Measurements from ENCODE around the gene USP49. TPM values are rescaled to one million over a fixed set of nuclear protein-coding genes. Genes with fewer than 3 reads are reported as not detected.
A peak's percentile ranks its signal among the peaks of the same experiment; 100 is the strongest.

The USP49 gene
- total and polyA plus RNA-seq, 2 of the 13 experiments (the other 11 are each of a cell fraction or from before 2014, with no cell fraction given), result 2.9 to 4.3 TPM

GRCh38 chr6:41779788-41780550 is 115.2 kb downstream of the USP49 start, which contains the start of gene FRS3 (continued):
- no peak for TF ChIP-seq ZNF597 (CRISPR knock-in tag; IDR thresholded peaks at IDR 0.05)
- TF ChIP-seq ZNF331 (CRISPR knock-in tag; IDR thresholded peaks at IDR 0.05), result peak; percentile 89
- no peak for TF ChIP-seq ZSCAN22 (CRISPR knock-in tag; IDR thresholded peaks at IDR 0.05)
- TF ChIP-seq NR3C1 (CRISPR knock-in tag; IDR thresholded peaks at IDR 0.05), result no peak
- peak; percentile 70 for TF ChIP-seq IKZF4 (CRISPR knock-in tag; IDR thresholded peaks at IDR 0.05; ENCODE audit: borderline replicate concordance, low read depth, not compliant biosample characterization)
- no peak for TF ChIP-seq ZNF326 (CRISPR knock-in tag; IDR thresholded peaks at IDR 0.05; ENCODE audit: borderline replicate concordance)
- no peak for TF ChIP-seq SATB2 (CRISPR knock-in tag; IDR thresholded peaks at IDR 0.05)
- peak; percentile 39; the same call in 1 of the 2 replicates for TF ChIP-seq CREM (IDR thresholded peaks at IDR 0.05)
- TF ChIP-seq CREM (CRISPR knock-in tag; IDR thresholded peaks at IDR 0.05), result no peak
- peak; percentile 25; the same call in 1 of the 2 replicates for TF ChIP-seq TGIF2 (CRISPR knock-in tag; IDR thresholded peaks at IDR 0.05)
- TF ChIP-seq CBX5 (CRISPR knock-in tag; IDR thresholded peaks at IDR 0.05; ENCODE audit: borderline replicate concordance), result peak; percentile 89
- TF ChIP-seq SP5 (CRISPR knock-in tag; IDR thresholded peaks at IDR 0.05; ENCODE audit: borderline replicate concordance, low read depth), result peak; percentile 91
- peak; percentile 92 for TF ChIP-seq GTF3A (CRISPR knock-in tag; conservative IDR thresholded peaks at IDR 0.05)
- peak; percentile 78 for TF ChIP-seq ZFY (CRISPR knock-in tag; IDR thresholded peaks at IDR 0.05)
- no peak for TF ChIP-seq GRHL1 (CRISPR knock-in tag; conservative IDR thresholded peaks at IDR 0.05)
- peak; percentile 82; the same call in 1 of the 2 replicates for TF ChIP-seq ZFP1 (CRISPR knock-in tag; IDR thresholded peaks at IDR 0.05)
- peak; percentile 67 for TF ChIP-seq ARID5B (CRISPR knock-in tag; IDR thresholded peaks at IDR 0.05)
- TF ChIP-seq CERS6 (CRISPR knock-in tag; IDR thresholded peaks at IDR 0.05), result no peak
- no peak for TF ChIP-seq KAT2B (IDR thresholded peaks at IDR 0.05; ENCODE audit: borderline replicate concordance, low read depth, low read length)
- peak; percentile 94 for TF ChIP-seq HOXA3 (CRISPR knock-in tag; IDR thresholded peaks at IDR 0.05)
- TF ChIP-seq NFIC (IDR thresholded peaks at IDR 0.05; ENCODE audit: low read length), result no peak
- TF ChIP-seq HDAC1 (CRISPR knock-in tag; IDR thresholded peaks at IDR 0.05), result peak; percentile 92
- TF ChIP-seq ZNF3 (CRISPR knock-in tag; IDR thresholded peaks at IDR 0.05), result no peak
